K562 (cell line): ENCODE data around the gene RCSD1. TPM values are rescaled to one million over a fixed set of nuclear protein-coding genes. Genes with fewer than 3 reads are reported as not detected.

Experiments
- ATAC-seq: fragments of 200-7000 bp; cut with Tn5 transposase; 3 replicates; pipeline ENCODE4 v1.9.1; 2020; ENCODE audit warnings: moderate library complexity
- BruUV-seq: library from RNA; stranded (reverse); fragments of 400-500 nt; replicated peaks from 2 replicates; lab custom pipeline; 2021; lab: Mats Ljungman, UMichigan
- CTCF ChIA-PET: fragments of 300-600 bp; formaldehyde crosslinking; extraction: SDS; loops from one replicate; lab custom pipeline; 2021; ENCODE audit warnings: low intra/inter-chr PET ratio; lab: Yijun Ruan, JAX
- POLR2A ChIA-PET: fragments of 300-600, 350-650 bp; sonication (Branson Sonifier 250); formaldehyde crosslinking; extraction: SDS; loops from one replicate; lab custom pipeline; 2021; ENCODE audit warnings: antibody characterized with exemption, inconsistent platforms; lab: Yijun Ruan, JAX
- DNase-seq, 4 experiments: peaks; one replicate each; pipeline versions ENCODE4 v3.0.0 to v3.0.0-alpha.2; 2011 to 2018; ENCODE audit warnings: low spot score in 3 of 4, mixed read lengths in 3 of 4; ENCODE audit errors: extremely low read depth in 1 of 4
- FAIRE-seq: peaks from 2 replicates; lab custom pipeline; 2011; peaks lifted over from hg19 to GRCh38; lab: Jason Lieb, UNC
- H2AFZ ChIP-seq: 2 replicates; pipeline ENCODE4 v1.6.0; 2011; ENCODE audit warnings: low read depth, low read length, control low read depth, inconsistent platforms
- H3K27ac ChIP-seq: fragments of 200-600 bp; 3 replicates; pipeline ENCODE4 v1.8.0; 2011; ENCODE audit warnings: low read depth, mild to moderate bottlenecking, control low read depth, inconsistent platforms, low read length, moderate library complexity, mixed read lengths; ENCODE audit errors: extremely low read depth
- H3K27me3 ChIP-seq, 2 experiments: fragments of 300-600 bp in 1 of 2; 2 replicates in 1 of 2; 3 replicates in 1 of 2; pipeline versions ENCODE4 v1.6.0 to v1.8.0; 2011; ENCODE audit warnings: inconsistent platforms in 2 of 2, low read length in 2 of 2, mild to moderate bottlenecking in 1 of 2, mixed read lengths in 1 of 2, moderate library complexity in 1 of 2; ENCODE audit not compliant: control insufficient read depth in 2 of 2, insufficient read depth in 2 of 2
- H3K36me3 ChIP-seq: fragments of 300-600 bp; 3 replicates; pipeline ENCODE4 v1.8.0; 2011; ENCODE audit warnings: mild to moderate bottlenecking, low read length, inconsistent platforms; ENCODE audit not compliant: control insufficient read depth, insufficient read depth
- H3K4me1 ChIP-seq, 2 experiments: fragments of 200-600 bp in 1 of 2; replicated peaks in 1 of 2; 2 replicates in 1 of 2; 3 replicates in 1 of 2; pipeline versions ENCODE4 v1.5.1 to v1.8.0; 2011; ENCODE audit warnings: inconsistent platforms in 2 of 2, low read length in 2 of 2, mild to moderate bottlenecking in 1 of 2, mixed read lengths in 1 of 2, moderate library complexity in 1 of 2; ENCODE audit not compliant: control insufficient read depth in 2 of 2, insufficient read depth in 2 of 2
- H3K4me2 ChIP-seq: 2 replicates; pipeline ENCODE4 v1.6.1; 2011; ENCODE audit warnings: low read length, control low read depth, inconsistent platforms, mixed read lengths; ENCODE audit not compliant: insufficient read depth
- H3K4me3 ChIP-seq: fragments of 200-600 bp; sonication (generic), shearing (Covaris generic); 2 replicates; pipeline ENCODE4 v1.5.1; 2016; ENCODE audit warnings: control low read depth, inconsistent platforms
- H3K79me2 ChIP-seq: fragments of 200-600 bp; 3 replicates; pipeline ENCODE4 v1.8.0; 2011; ENCODE audit warnings: low read length, inconsistent platforms; ENCODE audit not compliant: control insufficient read depth, insufficient read depth
- H3K9ac ChIP-seq, 2 experiments: 2 replicates each; pipeline versions ENCODE4 v1.6.0 to v1.6.1; 2011; ENCODE audit warnings: low read depth in 2 of 2, low read length in 2 of 2, control low read depth in 1 of 2, inconsistent platforms in 1 of 2, mild to moderate bottlenecking in 1 of 2, mixed read lengths in 1 of 2; ENCODE audit not compliant: insufficient read depth in 1 of 2
- H3K9me1 ChIP-seq: one replicate; pipeline ENCODE4 v1.6.0; 2011; ENCODE audit warnings: inconsistent platforms, mild to moderate bottlenecking, low read length, moderate library complexity; ENCODE audit not compliant: control insufficient read depth, insufficient read depth
- H3K9me3 ChIP-seq: replicated peaks from 2 replicates; pipeline ENCODE4 v1.5.1; 2011; ENCODE audit warnings: low read depth, low read length, inconsistent platforms; ENCODE audit not compliant: control insufficient read depth, insufficient read depth
- H4K20me1 ChIP-seq: replicated peaks from 2 replicates; pipeline ENCODE4 v1.6.1; 2011; ENCODE audit warnings: low read length, inconsistent platforms, mixed read lengths; ENCODE audit not compliant: control insufficient read depth, insufficient read depth
- FOXP4 ChIP-seq: sonication (generic); formaldehyde crosslinking; IDR thresholded peaks from 2 replicates; pipeline ENCODE4 v1.8.0; 2022; ENCODE audit warnings: mild to moderate bottlenecking, missing genetic modification reagents, borderline replicate concordance
- HSF4 ChIP-seq: fragments of 250-450 bp; sonication (Bioruptor Pico); IDR thresholded peaks from 2 replicates; pipeline ENCODE4 v2.1.2; 2022; ENCODE audit warnings: mild to moderate bottlenecking, moderate library complexity, borderline replicate concordance
- MCM3 ChIP-seq: fragments of 450-650 bp; IDR thresholded peaks from 2 replicates; pipeline ENCODE4 v1.6.1; 2016
- RBM15 ChIP-seq: fragments of 200-400 bp; formaldehyde crosslinking; IDR thresholded peaks from 2 replicates; pipeline ENCODE4 v1.6.1; 2018; ENCODE audit warnings: mild to moderate bottlenecking, low read length, moderate library complexity; ENCODE audit not compliant: insufficient read depth
- REST ChIP-seq, 2 experiments: fragments of 450-650 bp; formaldehyde crosslinking in 1 of 2; IDR thresholded peaks; 2 replicates each; pipeline versions ENCODE4 v1.4.0 to v1.6.1; 2014 to 2020; ENCODE audit warnings: mild to moderate bottlenecking in 2 of 2, borderline replicate concordance in 1 of 2, low read depth in 1 of 2
- THRA ChIP-seq: fragments of 450-650 bp; IDR thresholded peaks from 2 replicates; pipeline ENCODE4 v1.6.1; 2017; ENCODE audit warnings: mild to moderate bottlenecking, moderate library complexity
- ZBTB2 ChIP-seq: fragments of 450-650 bp; IDR thresholded peaks from 2 replicates; pipeline ENCODE4 v1.6.1; 2016; ENCODE audit warnings: antibody characterized with exemption
- ZNF140 ChIP-seq: fragments of 250-450 bp; sonication (Bioruptor Pico); IDR thresholded peaks from 2 replicates; pipeline ENCODE4 v1.8.0; 2021; ENCODE audit warnings: moderate library complexity, mild to moderate bottlenecking, inconsistent platforms
- ZNF717 ChIP-seq: fragments of 250-450 bp; sonication (Bioruptor Pico); IDR thresholded peaks from 2 replicates; pipeline ENCODE4 v1.5.0; 2021
- WGBS: fragments of 100-300 bp; shearing (Covaris generic); methylation state at CpG from one replicate; pipeline ENCODE4 v1.1.6; 2016; ENCODE audit warnings: low coverage, mixed read lengths; ENCODE audit not compliant: insufficient coverage; ENCODE audit errors: missing lambda C conversion rate; 5-methylcytosine and 5-hydroxymethylcytosine counted together
- in situ Hi-C: fragments of 300-500 bp; cut with MboI; formaldehyde crosslinking; loops from 4 replicates; pipeline ENCODE4 v1.15.0; 2018; ENCODE audit warnings: inconsistent platforms, mixed read lengths
- intact Hi-C: fragments of 100-400 bp; cut with micrococcal nuclease; formaldehyde crosslinking; loops from 2 replicates; pipeline ENCODE4 v1.14.2; 2022
- polyA plus RNA-seq, 8 experiments: library from polyadenylated mRNA; depleted of rRNA in 4 of 8; stranded (reverse) in 5 of 8; unstranded in 3 of 8; fragments of >200 nt; fragmentation: Nextera tagmentation in 2 of 8; fragmentation: Illumina TruSeq in 1 of 8; extraction: Ambion mirVana in 2 of 8; extraction: Trizol in 1 of 8; gene quantifications; 2 replicates each; pipeline versions ENCODE4 v1.2.1 to v1.2.3, GENCODE V29; 2011 to 2014; ENCODE audit warnings: inconsistent platforms in 1 of 8, missing spikeins in 1 of 8
- total RNA-seq, 7 experiments: library from RNA; depleted of rRNA in 6 of 7; stranded (reverse); fragments of >200 nt in 6 of 7; fragmentation: Illumina TruSeq in 2 of 7; extraction: Trizol in 2 of 7; gene quantifications; 2 replicates each; pipeline versions ENCODE4 v1.2.1 to v1.2.3, GENCODE V29; 2011 to 2021; ENCODE audit warnings: low replicate concordance in 1 of 7

Gene RCSD1
- total and polyA plus RNA-seq, 9 of the 15 experiments (the other 6 are each of a cell fraction or from before 2014, with no cell fraction given) = 7.8 to 69.8 (median 45.3) TPM

- BruUV-seq = no TSS peak
- no peaks in the 10 kb centered on the region for H4K20me1 ChIP-seq
- no peak overlapping the region for H3K4me2 ChIP-seq
- H3K79me2 ChIP-seq = no peaks in the 10 kb centered on the region
- FAIRE-seq (no peak), ATAC-seq (no peak), DNase-seq (no peak)
- H3K4me3 ChIP-seq = no peak overlapping the region
- H3K36me3 ChIP-seq = peaks cover 78% of the 10 kb centered on the region
- no peaks in the 10 kb centered on the region for H3K27me3 ChIP-seq
- ChIA-PET POLR2A (interaction anchor here (1.2 kb wide), 1 partner anchor 24 kb away, joined by 3 read pairs; no protein-coding TSS in a partner anchor), CTCF (interaction anchor here (3.4 kb wide), 1 partner anchor 90 kb away, joined by 45 read pairs; no protein-coding TSS in a partner anchor)
- in situ Hi-C loops (loop anchor here (5.0 to 25.0 kb wide), 4 partner anchors 88 to 1678 kb away; no protein-coding TSS in a partner anchor), intact Hi-C loops (no loop called here)
- no peaks in the 10 kb centered on the region for H3K9me1 ChIP-seq
- WGBS = 81% methylated on average over 4 of the region's 4 CpGs
- H3K9ac ChIP-seq = no peak overlapping the region
- H3K27ac ChIP-seq = no peak overlapping the region
- H3K9me3 ChIP-seq = no peaks in the 10 kb centered on the region
- no peak overlapping the region for H2AFZ ChIP-seq
- peaks cover 9 to 12% of the 10 kb centered on the region in 2 experiments; a peak in 4 of 5 replicates for H3K4me1 ChIP-seq
- TF ChIP-seq THRA (no peak), REST (IDR thresholded peaks at IDR 0.05; ENCODE audit: borderline replicate concordance) (no peak), REST (CRISPR knock-in tag; IDR thresholded peaks at IDR 0.05; ENCODE audit: low read depth) (no peak), ZNF140 (CRISPR knock-in tag) (no peak), ZNF717 (CRISPR knock-in tag) (no peak), RBM15 (no peak), FOXP4 (CRISPR knock-in tag) (no peak), ZBTB2 (no peak), HSF4 (CRISPR knock-in tag) (no peak), MCM3 (no peak)
These were observed 60.0 kb downstream of the RCSD1 start for GRCh38 chr1:167690053-167690452.
